B cell (primary cell): Measurements from ENCODE around the gene STPG4. TPM values are rescaled to one million over a fixed set of nuclear protein-coding genes. Genes with fewer than 3 reads are reported as not detected.

ENCODE experiments used
- ATAC-seq: fragments of 200-7000 bp; cut with Tn5 transposase; one replicate; pipeline ENCODE4 v1.10.0; 2021; ENCODE audit warnings: low read depth, mild to moderate bottlenecking, moderate number of reproducible peaks, moderate library complexity
- CTCF ChIA-PET: fragments of 350-600 bp; sonication (Branson Sonifier 250); formaldehyde crosslinking; loops from one replicate; lab custom pipeline; 2021; ENCODE audit warnings: antibody characterized with exemption, inconsistent platforms; lab: Charles Lee
- POLR2A ChIA-PET: fragments of 350-600 bp; sonication (Branson Sonifier 250); formaldehyde crosslinking; loops from one replicate; lab custom pipeline; 2021; ENCODE audit warnings: antibody characterized with exemption; lab: Charles Lee
- DNase-seq: peaks from one replicate; pipeline ENCODE4 v3.0.0; 2013
- H2AFZ ChIP-seq: 2 replicates; pipeline ENCODE4 v1.6.1; 2012; ENCODE audit warnings: mild to moderate bottlenecking, low read depth, low read length; ENCODE audit not compliant: insufficient read depth, poor library complexity, severe bottlenecking
- H3K27ac ChIP-seq, 2 donors: 1 replicate in 1 of 2; 2 replicates in 1 of 2; pipeline ENCODE4 v1.5.1; 2012 to 2013; ENCODE audit warnings: low read length in 2 of 2, mild to moderate bottlenecking in 2 of 2, moderate library complexity in 1 of 2
- H3K27me3 ChIP-seq, 4 experiments: fragments of 200-600 bp in 1 of 4; sonication (generic) in 1 of 4; replicated peaks in 1 of 4; 1 replicate in 2 of 4; 2 replicates in 2 of 4; pipeline versions ENCODE4 v1.6.1 to v1.7.0; 2013 to 2016; ENCODE audit warnings: low read length in 3 of 4, mild to moderate bottlenecking in 2 of 4, mixed read lengths in 1 of 4, moderate library complexity in 1 of 4; ENCODE audit not compliant: insufficient read depth in 4 of 4, control insufficient read depth in 3 of 4; ENCODE audit errors: control extremely low read depth in 1 of 4
- H3K36me3 ChIP-seq, 2 experiments: replicated peaks in 1 of 2; 1 replicate in 1 of 2; 2 replicates in 1 of 2; pipeline versions ENCODE4 v1.6.1 to v1.7.1; 2013; ENCODE audit warnings: low read length in 1 of 2; ENCODE audit not compliant: insufficient read depth in 2 of 2, control insufficient read depth in 1 of 2; ENCODE audit errors: control extremely low read depth in 1 of 2, extremely low read depth in 1 of 2
- H3K4me1 ChIP-seq, 2 donors: fragments of 200-600 bp in 1 of 2; sonication (generic) in 1 of 2; 1 replicate in 1 of 2; 2 replicates in 1 of 2; pipeline versions ENCODE4 v1.5.1 to v1.6.1; 2013 to 2017; ENCODE audit warnings: low read length in 2 of 2; ENCODE audit not compliant: control insufficient read depth in 2 of 2, insufficient read depth in 2 of 2
- H3K4me2 ChIP-seq: replicated peaks from 2 replicates; pipeline ENCODE3; 2012; ENCODE audit warnings: mild to moderate bottlenecking, low read depth, low read length; ENCODE audit not compliant: poor library complexity, severe bottlenecking
- H3K4me3 ChIP-seq, 5 experiments: fragments of 200-600 bp in 1 of 5; sonication (generic) in 1 of 5; 1 replicate in 3 of 5; 2 replicates in 2 of 5; pipeline versions ENCODE4 v1.5.1 to v1.7.0; 2011 to 2016; ENCODE audit warnings: low read length in 4 of 5, mild to moderate bottlenecking in 4 of 5, low read depth in 2 of 5, control low read depth in 1 of 5, moderate library complexity in 1 of 5; ENCODE audit not compliant: insufficient read depth in 1 of 5; ENCODE audit errors: control extremely low read depth in 1 of 5, extremely low read depth in 1 of 5
- H3K79me2 ChIP-seq: fragments of 200-600 bp; sonication (generic); one replicate; pipeline ENCODE4 v1.6.0; 2016; ENCODE audit warnings: low read length; ENCODE audit not compliant: control insufficient read depth, insufficient read depth
- H3K9ac ChIP-seq: fragments of 200-600 bp; sonication (generic); 2 replicates; pipeline ENCODE4 v1.6.1; 2017; ENCODE audit warnings: mild to moderate bottlenecking, low read length, moderate library complexity
- H3K9me3 ChIP-seq, 3 donors: one replicate each; pipeline versions ENCODE4 v1.6.1 to v1.7.1; 2013; ENCODE audit warnings: low read length in 2 of 3; ENCODE audit not compliant: control insufficient read depth in 2 of 3, insufficient read depth in 1 of 3; ENCODE audit errors: control extremely low read depth in 1 of 3
- H4K20me1 ChIP-seq: 2 replicates; pipeline ENCODE4 v1.6.0; 2012; ENCODE audit warnings: mild to moderate bottlenecking, low read length; ENCODE audit not compliant: insufficient read depth, control insufficient read depth, poor library complexity, severe bottlenecking
- H3K27ac Mint-ChIP-seq: one replicate; pipeline ENCODE4 v1.8.0; 2021; ENCODE audit warnings: mixed read lengths
- H3K27me3 Mint-ChIP-seq: one replicate; pipeline ENCODE4 v1.8.0; 2021; ENCODE audit warnings: mixed read lengths
- H3K4me1 Mint-ChIP-seq: one replicate; pipeline ENCODE4 v1.8.0; 2021; ENCODE audit warnings: mixed read lengths
- H3K4me3 Mint-ChIP-seq: one replicate; pipeline ENCODE4 v1.8.0; 2021; ENCODE audit warnings: mixed read lengths
- H3K9me3 Mint-ChIP-seq: one replicate; pipeline ENCODE4 v1.8.0; 2022; ENCODE audit warnings: mixed read lengths; ENCODE audit not compliant: insufficient read depth
- EZH2 ChIP-seq: IDR thresholded peaks from 2 replicates; pipeline ENCODE4 v1.6.1; 2012; ENCODE audit warnings: borderline replicate concordance, low read depth, mild to moderate bottlenecking, moderate library complexity, low read length; ENCODE audit not compliant: insufficient read depth, poor library complexity, severe bottlenecking
- WGBS: methylation state at CpG from one replicate; pipeline ENCODE4 v1.1.5; 2013; ENCODE audit warnings: missing lambda C conversion rate; ENCODE audit not compliant: insufficient coverage; 5-methylcytosine and 5-hydroxymethylcytosine counted together
- intact Hi-C: fragments of 100-400 bp; cut with micrococcal nuclease; formaldehyde crosslinking; loops from one replicate; pipeline ENCODE4 v1.10.0; 2022
- polyA minus RNA-seq: library from RNA; depleted of rRNA, polyadenylated mRNA; stranded (reverse); fragments of >200 nt; gene quantifications from 2 replicates; pipeline ENCODE4 v1.2.3, GENCODE V29; 2012
- polyA plus RNA-seq: library from polyadenylated mRNA; depleted of rRNA; stranded (reverse); fragments of >200 nt; gene quantifications from 2 replicates; pipeline ENCODE4 v1.2.3, GENCODE V29; 2012
- total RNA-seq, 2 donors: library from RNA; stranded (reverse); fragments of 120-200 nt in 1 of 2; gene quantifications; 1 replicate in 1 of 2; 2 replicates in 1 of 2; pipeline versions ENCODE4 v1.2.3 to v1.2.4, GENCODE V29; 2013 to 2022
- TF ChIP-seq, protein P1 (sequence below): fragments of 200-600 bp; IDR thresholded peaks from one replicate; pipeline ENCODE4 v1.8.0; 2022; ENCODE audit warnings: antibody characterized with exemption, mild to moderate bottlenecking

Gene STPG4, protein sequence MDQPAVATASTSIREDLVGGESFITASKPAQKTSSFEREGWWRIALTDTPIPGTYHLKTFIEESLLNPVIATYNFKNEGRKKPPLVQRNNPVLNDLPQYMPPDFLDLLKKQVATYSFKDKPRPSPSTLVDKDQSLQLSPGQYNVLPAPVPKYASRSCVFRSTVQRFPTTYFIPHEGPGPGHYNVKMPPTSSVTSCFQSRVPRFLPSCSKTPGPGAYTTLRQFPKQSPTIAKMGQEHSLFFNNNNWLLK
- total RNA-seq (0.79 and 0.90 TPM in 2 replicates), polyA plus RNA-seq (0.20 and 0.31 TPM in 2 replicates), polyA minus RNA-seq (0.14 and 1.5 TPM in 2 replicates)
- total RNA-seq (2013): 0.75 TPM

DNA sequence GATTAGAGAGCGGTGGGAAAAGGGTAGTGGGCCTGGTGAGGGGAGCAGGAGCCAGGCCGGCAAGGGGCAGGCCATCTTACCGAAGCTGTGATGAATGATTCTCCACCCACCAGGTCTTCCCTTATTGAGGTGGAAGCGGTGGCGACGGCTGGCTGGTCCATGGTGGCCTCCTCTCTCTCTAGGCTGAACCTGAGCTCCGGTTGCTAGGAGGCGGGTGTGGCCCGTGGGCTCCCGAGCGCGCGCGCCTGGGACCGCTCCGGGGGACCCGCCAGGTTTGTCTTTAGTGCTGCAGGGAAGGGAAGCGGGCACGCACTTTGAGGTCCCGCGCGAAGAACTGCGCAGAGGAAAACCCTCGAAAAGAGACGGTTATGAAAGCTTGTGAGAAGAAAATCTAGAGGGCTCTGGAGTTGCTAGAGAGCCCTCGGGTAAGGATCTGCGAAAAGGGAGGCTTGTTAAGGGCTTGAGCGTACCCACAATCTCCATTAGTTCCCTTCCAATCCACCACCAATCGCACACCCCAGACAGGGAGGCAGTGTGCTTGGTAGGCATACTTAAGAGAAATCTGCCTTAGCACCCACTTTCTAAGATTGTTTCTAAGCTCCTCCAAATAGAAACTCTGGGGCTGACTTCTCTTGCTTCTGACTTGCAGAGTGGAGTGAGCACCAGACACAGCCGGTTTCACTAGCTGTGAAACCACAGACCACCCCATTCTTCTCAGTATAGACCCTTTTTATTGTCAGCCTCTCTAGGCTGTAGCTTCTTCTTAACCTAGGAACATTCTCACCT, at the start of gene STPG4:
TSS of gene STPG4 (minus strand) at position 218 of the 786 bp plus-strand sequence. CDS start at position 161, 57 bp downstream.
- DNase-seq: no peak
- no peak within 1 kb of the TSS for H3K4me3 Mint-ChIP-seq
- H3K27me3 Mint-ChIP-seq: no peaks in the 10 kb centered on the region
- no peak for ATAC-seq
- Histone ChIP-seq H3K9me3 (no peaks in the 10 kb centered on the region), H3K27me3 (no peaks in the 10 kb centered on the region), H3K4me1 (peaks cover 0 to 2% of the 10 kb centered on the region in 2 donors), H2AFZ (no peak within 1 kb of the TSS), H3K4me3 (no peak within 1 kb of the TSS), H3K9ac (no peak within 1 kb of the TSS), H3K27ac (no peak within 1 kb of the TSS), H3K79me2 (no peaks in the 10 kb centered on the region), H3K4me2 (no peak within 1 kb of the TSS), H4K20me1 (peaks cover 5% of the 10 kb centered on the region), H3K36me3 (peaks cover 10 to 36% of the 10 kb centered on the region in 2 experiments)
- ChIA-PET POLR2A (no interaction called here), CTCF (interaction anchor here (0.9 kb wide), 1 partner anchor 10 kb away, joined by 3 read pairs; no protein-coding TSS in a partner anchor)
- 95% methylated on average over 21 of the region's 30 CpGs for WGBS
- H3K4me1 Mint-ChIP-seq: peaks cover 10% of the 10 kb centered on the region
- TF ChIP-seq, protein P1, sequence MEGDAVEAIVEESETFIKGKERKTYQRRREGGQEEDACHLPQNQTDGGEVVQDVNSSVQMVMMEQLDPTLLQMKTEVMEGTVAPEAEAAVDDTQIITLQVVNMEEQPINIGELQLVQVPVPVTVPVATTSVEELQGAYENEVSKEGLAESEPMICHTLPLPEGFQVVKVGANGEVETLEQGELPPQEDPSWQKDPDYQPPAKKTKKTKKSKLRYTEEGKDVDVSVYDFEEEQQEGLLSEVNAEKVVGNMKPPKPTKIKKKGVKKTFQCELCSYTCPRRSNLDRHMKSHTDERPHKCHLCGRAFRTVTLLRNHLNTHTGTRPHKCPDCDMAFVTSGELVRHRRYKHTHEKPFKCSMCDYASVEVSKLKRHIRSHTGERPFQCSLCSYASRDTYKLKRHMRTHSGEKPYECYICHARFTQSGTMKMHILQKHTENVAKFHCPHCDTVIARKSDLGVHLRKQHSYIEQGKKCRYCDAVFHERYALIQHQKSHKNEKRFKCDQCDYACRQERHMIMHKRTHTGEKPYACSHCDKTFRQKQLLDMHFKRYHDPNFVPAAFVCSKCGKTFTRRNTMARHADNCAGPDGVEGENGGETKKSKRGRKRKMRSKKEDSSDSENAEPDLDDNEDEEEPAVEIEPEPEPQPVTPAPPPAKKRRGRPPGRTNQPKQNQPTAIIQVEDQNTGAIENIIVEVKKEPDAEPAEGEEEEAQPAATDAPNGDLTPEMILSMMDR: no peak
- no peak for TF ChIP-seq EZH2
- peak within 1 kb of the TSS; percentile 38 for H3K27ac Mint-ChIP-seq
- no peaks in the 10 kb centered on the region for H3K9me3 Mint-ChIP-seq
- intact Hi-C loops: no loop called here
